Measurements from ENCODE around the gene FAM83B. TPM values are rescaled to one million over a fixed set of nuclear protein-coding genes. Genes with fewer than 3 reads are reported as not detected.

FAM83B gene
- polyA plus RNA-seq, 1 of the 3 experiments (the other 2 are of a cell fraction), result not detected

DNA sequence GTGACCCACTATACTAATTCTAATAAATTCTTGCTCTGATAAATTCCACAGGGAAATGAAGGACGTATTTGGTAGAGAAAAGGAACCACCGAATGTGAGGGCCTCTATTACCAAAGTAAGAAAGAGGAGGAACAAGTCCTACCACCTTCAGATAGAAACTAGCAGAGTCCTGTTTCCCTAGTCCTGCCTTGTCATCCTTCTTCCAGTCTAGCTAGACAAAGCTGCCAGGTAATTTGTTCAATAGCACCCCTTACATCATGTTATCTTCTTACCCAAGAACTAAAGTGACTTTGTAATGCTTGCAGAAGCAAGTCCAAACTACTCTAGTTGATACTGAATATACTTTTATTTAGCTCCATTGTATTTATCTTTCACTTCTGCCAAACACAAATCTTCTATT, 29.3 kb upstream of the FAM83B start:
- DNase-seq, result no peak
- no peaks in the 10 kb centered on the region for H3K36me3 ChIP-seq (replicated peaks in 1 of 2; ENCODE audit: control insufficient read depth in 1 of 2, insufficient read depth in 2 of 2, low read length in 1 of 2)
- no peak overlapping the region for H3K4me3 ChIP-seq (ENCODE audit: low read depth in 2 of 2, low read length in 1 of 2)
- no peaks in the 10 kb centered on the region for H3K9me3 ChIP-seq
- WGBS (ENCODE audit: low lambda C conversion rate), result 0% methylated on average over 2 of the region's 2 CpGs
- no peak overlapping the region for H3K9ac ChIP-seq
- H3K9me2 ChIP-seq, result no peaks in the 10 kb centered on the region
- H3K4me2 ChIP-seq, result no peak overlapping the region
- no peak overlapping the region for H2AFZ ChIP-seq (ENCODE audit: low read depth)
- no peaks in the 10 kb centered on the region for H4K20me1 ChIP-seq (ENCODE audit: insufficient read depth)
- no peak overlapping the region for H3K27ac ChIP-seq (ENCODE audit: low read depth in 2 of 2, low read length in 1 of 2)
- TF ChIP-seq TEAD4 (IDR thresholded peaks at IDR 0.05; ENCODE audit: borderline replicate concordance, insufficient read depth) (no peak), RXRA (IDR thresholded peaks at IDR 0.05; ENCODE audit: borderline replicate concordance, low read depth) (no peak), RCOR1 (IDR thresholded peaks at IDR 0.05; ENCODE audit: low read length) (no peak), RAD21 (IDR thresholded peaks at IDR 0.05; ENCODE audit: low read length) (no peak), JUND (IDR thresholded peaks at IDR 0.05) (no peak), TAF1 (IDR thresholded peaks at IDR 0.05; ENCODE audit: borderline replicate concordance, low read depth, low read length) (no peak), EZH2phosphoT487 (IDR thresholded peaks at IDR 0.05; ENCODE audit: borderline replicate concordance, low read depth) (no peak), EP300 (IDR thresholded peaks at IDR 0.05; ENCODE audit: borderline replicate concordance in 1 of 2, low read depth in 1 of 2, low read length in 1 of 2) (no peak), RFX5 (IDR thresholded peaks at IDR 0.05; ENCODE audit: low read length) (no peak), POLR2AphosphoS5 (IDR thresholded peaks at IDR 0.05; ENCODE audit: low read depth, low read length) (no peak), FOXM1 (IDR thresholded peaks at IDR 0.05; ENCODE audit: low read depth) (no peak), GATA2 (CRISPR knock-in tag; IDR thresholded peaks at IDR 0.05) (no peak), NRF1 (IDR thresholded peaks at IDR 0.05; ENCODE audit: low read depth, low read length) (no peak)
- TF ChIP-seq, protein P1, sequence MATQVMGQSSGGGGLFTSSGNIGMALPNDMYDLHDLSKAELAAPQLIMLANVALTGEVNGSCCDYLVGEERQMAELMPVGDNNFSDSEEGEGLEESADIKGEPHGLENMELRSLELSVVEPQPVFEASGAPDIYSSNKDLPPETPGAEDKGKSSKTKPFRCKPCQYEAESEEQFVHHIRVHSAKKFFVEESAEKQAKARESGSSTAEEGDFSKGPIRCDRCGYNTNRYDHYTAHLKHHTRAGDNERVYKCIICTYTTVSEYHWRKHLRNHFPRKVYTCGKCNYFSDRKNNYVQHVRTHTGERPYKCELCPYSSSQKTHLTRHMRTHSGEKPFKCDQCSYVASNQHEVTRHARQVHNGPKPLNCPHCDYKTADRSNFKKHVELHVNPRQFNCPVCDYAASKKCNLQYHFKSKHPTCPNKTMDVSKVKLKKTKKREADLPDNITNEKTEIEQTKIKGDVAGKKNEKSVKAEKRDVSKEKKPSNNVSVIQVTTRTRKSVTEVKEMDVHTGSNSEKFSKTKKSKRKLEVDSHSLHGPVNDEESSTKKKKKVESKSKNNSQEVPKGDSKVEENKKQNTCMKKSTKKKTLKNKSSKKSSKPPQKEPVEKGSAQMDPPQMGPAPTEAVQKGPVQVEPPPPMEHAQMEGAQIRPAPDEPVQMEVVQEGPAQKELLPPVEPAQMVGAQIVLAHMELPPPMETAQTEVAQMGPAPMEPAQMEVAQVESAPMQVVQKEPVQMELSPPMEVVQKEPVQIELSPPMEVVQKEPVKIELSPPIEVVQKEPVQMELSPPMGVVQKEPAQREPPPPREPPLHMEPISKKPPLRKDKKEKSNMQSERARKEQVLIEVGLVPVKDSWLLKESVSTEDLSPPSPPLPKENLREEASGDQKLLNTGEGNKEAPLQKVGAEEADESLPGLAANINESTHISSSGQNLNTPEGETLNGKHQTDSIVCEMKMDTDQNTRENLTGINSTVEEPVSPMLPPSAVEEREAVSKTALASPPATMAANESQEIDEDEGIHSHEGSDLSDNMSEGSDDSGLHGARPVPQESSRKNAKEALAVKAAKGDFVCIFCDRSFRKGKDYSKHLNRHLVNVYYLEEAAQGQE (IDR thresholded peaks at IDR 0.05; ENCODE audit: low read depth, low read length), result no peak
- TF ChIP-seq, protein P2, sequence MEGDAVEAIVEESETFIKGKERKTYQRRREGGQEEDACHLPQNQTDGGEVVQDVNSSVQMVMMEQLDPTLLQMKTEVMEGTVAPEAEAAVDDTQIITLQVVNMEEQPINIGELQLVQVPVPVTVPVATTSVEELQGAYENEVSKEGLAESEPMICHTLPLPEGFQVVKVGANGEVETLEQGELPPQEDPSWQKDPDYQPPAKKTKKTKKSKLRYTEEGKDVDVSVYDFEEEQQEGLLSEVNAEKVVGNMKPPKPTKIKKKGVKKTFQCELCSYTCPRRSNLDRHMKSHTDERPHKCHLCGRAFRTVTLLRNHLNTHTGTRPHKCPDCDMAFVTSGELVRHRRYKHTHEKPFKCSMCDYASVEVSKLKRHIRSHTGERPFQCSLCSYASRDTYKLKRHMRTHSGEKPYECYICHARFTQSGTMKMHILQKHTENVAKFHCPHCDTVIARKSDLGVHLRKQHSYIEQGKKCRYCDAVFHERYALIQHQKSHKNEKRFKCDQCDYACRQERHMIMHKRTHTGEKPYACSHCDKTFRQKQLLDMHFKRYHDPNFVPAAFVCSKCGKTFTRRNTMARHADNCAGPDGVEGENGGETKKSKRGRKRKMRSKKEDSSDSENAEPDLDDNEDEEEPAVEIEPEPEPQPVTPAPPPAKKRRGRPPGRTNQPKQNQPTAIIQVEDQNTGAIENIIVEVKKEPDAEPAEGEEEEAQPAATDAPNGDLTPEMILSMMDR (IDR thresholded peaks at IDR 0.05), result no peak
- TF ChIP-seq, protein P3, sequence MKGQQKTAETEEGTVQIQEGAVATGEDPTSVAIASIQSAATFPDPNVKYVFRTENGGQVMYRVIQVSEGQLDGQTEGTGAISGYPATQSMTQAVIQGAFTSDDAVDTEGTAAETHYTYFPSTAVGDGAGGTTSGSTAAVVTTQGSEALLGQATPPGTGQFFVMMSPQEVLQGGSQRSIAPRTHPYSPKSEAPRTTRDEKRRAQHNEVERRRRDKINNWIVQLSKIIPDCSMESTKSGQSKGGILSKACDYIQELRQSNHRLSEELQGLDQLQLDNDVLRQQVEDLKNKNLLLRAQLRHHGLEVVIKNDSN (IDR thresholded peaks at IDR 0.05; ENCODE audit: borderline replicate concordance, low read depth), result no peak
- TF ChIP-seq, protein P4, sequence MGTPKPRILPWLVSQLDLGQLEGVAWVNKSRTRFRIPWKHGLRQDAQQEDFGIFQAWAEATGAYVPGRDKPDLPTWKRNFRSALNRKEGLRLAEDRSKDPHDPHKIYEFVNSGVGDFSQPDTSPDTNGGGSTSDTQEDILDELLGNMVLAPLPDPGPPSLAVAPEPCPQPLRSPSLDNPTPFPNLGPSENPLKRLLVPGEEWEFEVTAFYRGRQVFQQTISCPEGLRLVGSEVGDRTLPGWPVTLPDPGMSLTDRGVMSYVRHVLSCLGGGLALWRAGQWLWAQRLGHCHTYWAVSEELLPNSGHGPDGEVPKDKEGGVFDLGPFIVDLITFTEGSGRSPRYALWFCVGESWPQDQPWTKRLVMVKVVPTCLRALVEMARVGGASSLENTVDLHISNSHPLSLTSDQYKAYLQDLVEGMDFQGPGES (IDR thresholded peaks at IDR 0.05; ENCODE audit: low read depth, low read length), result no peak
- TF ChIP-seq, protein P5, sequence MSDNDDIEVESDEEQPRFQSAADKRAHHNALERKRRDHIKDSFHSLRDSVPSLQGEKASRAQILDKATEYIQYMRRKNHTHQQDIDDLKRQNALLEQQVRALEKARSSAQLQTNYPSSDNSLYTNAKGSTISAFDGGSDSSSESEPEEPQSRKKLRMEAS (IDR thresholded peaks at IDR 0.05; ENCODE audit: low read depth), result no peak
- TF ChIP-seq, protein P6, sequence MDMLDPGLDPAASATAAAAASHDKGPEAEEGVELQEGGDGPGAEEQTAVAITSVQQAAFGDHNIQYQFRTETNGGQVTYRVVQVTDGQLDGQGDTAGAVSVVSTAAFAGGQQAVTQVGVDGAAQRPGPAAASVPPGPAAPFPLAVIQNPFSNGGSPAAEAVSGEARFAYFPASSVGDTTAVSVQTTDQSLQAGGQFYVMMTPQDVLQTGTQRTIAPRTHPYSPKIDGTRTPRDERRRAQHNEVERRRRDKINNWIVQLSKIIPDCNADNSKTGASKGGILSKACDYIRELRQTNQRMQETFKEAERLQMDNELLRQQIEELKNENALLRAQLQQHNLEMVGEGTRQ (IDR thresholded peaks at IDR 0.05; ENCODE audit: borderline replicate concordance, low read depth, low read length), result no peak
- CTCF ChIA-PET, result no interaction called here
- H3K27me3 ChIP-seq (ENCODE audit: insufficient read depth), result no peaks in the 10 kb centered on the region
- POLR2A ChIA-PET, result no interaction called here
- H3F3A ChIP-seq (replicated peaks; ENCODE audit: insufficient read depth), result no peaks in the 10 kb centered on the region
- H3K4me1 ChIP-seq (ENCODE audit: control insufficient read depth in 1 of 2, insufficient read depth in 2 of 2, low read depth in 1 of 2, low read length in 1 of 2), result no peaks in the 10 kb centered on the region
- H3K79me2 ChIP-seq (ENCODE audit: insufficient read depth), result no peaks in the 10 kb centered on the region

Data from SK-N-SH (cell line).